Mucosa of rectum (tissue), 2 donors: ENCODE results near the gene POLN.

Source experiments
- H3K27ac ChIP-seq, 2 donors: one replicate each; pipeline ENCODE4 v1.7.0; 2013; ENCODE audit warnings: inconsistent platforms in 2 of 2, low read depth in 2 of 2, low read length in 2 of 2
- H3K27me3 ChIP-seq, 2 donors: one replicate each; pipeline ENCODE4 v1.7.0; 2013; ENCODE audit warnings: low read length in 2 of 2; ENCODE audit not compliant: control insufficient read depth in 2 of 2, insufficient read depth in 2 of 2
- H3K36me3 ChIP-seq, 2 donors: one replicate each; pipeline ENCODE4 v1.7.0; 2013; ENCODE audit warnings: low read length in 2 of 2; ENCODE audit not compliant: control insufficient read depth in 2 of 2, insufficient read depth in 2 of 2
- H3K4me1 ChIP-seq, 2 donors: one replicate each; pipeline ENCODE4 v1.7.0; 2013; ENCODE audit warnings: low read length in 2 of 2, mild to moderate bottlenecking in 1 of 2; ENCODE audit not compliant: control insufficient read depth in 2 of 2, insufficient read depth in 2 of 2
- H3K4me3 ChIP-seq, 2 donors: one replicate each; pipeline ENCODE4 v1.7.0; 2013; ENCODE audit warnings: low read length in 2 of 2
- H3K9ac ChIP-seq, 2 donors: one replicate each; pipeline ENCODE4 v1.7.0; 2013; ENCODE audit warnings: low read length in 2 of 2, low read depth in 1 of 2, mild to moderate bottlenecking in 1 of 2
- H3K9me3 ChIP-seq, 2 donors: one replicate each; pipeline ENCODE4 v1.7.0; 2013; ENCODE audit warnings: low read length in 2 of 2; ENCODE audit not compliant: control insufficient read depth in 2 of 2
- donor health status: healthy.
- donor health status: Normal muscosa, but diverticular disease.

Gene POLN

GRCh38 chr4:2268357-2269205, 26.7 kb upstream of the POLN start:
- Histone ChIP-seq H3K4me3 (no peak overlapping the region), H3K36me3 (peaks cover 4% of the 10 kb centered on the region in 2 donors), H3K9me3 (no peaks in the 10 kb centered on the region), H3K27ac (no peak overlapping the region), H3K4me1 (no peaks in the 10 kb centered on the region), H3K27me3 (no peaks in the 10 kb centered on the region), H3K9ac (no peak overlapping the region)

GRCh38 chr4:2267841-2268240, 25.9 kb upstream of the POLN start:
- Histone ChIP-seq H3K9me3 (no peaks in the 10 kb centered on the region), H3K27me3 (no peaks in the 10 kb centered on the region), H3K27ac (no peak overlapping the region), H3K36me3 (peaks cover under 1 to 4% of the 10 kb centered on the region in 2 donors), H3K4me1 (peaks cover under 1 to 2% of the 10 kb centered on the region in 2 donors), H3K9ac (no peak overlapping the region), H3K4me3 (no peak overlapping the region)

- Histone ChIP-seq H3K9me3 (no peaks in the 10 kb centered on the region), H3K36me3 (peaks cover 0 to 2% of the 10 kb centered on the region in 2 donors), H3K27me3 (no peaks in the 10 kb centered on the region), H3K27ac (no peak overlapping the region), H3K4me3 (no peak overlapping the region), H3K9ac (no peak overlapping the region), H3K4me1 (peaks cover 5 to 6% of the 10 kb centered on the region in 2 donors)
Measured at GRCh38 chr4:2267320-2267811, 25.4 kb upstream of the POLN start.

GRCh38 chr4:2266821-2267220, 24.9 kb upstream of the POLN start:
- H3K4me3 ChIP-seq, result no peak overlapping the region
- H3K9ac ChIP-seq, result no peak overlapping the region
- H3K4me1 ChIP-seq, result peaks cover 5 to 6% of the 10 kb centered on the region in 2 donors

GRCh38 chr4:2266181-2266580, 24.3 kb upstream of the POLN start:
- H3K4me3 ChIP-seq, result no peak overlapping the region
- no peaks in the 10 kb centered on the region for H3K36me3 ChIP-seq
- no peaks in the 10 kb centered on the region for H3K27me3 ChIP-seq
- peaks cover 5 to 6% of the 10 kb centered on the region in 2 donors for H3K4me1 ChIP-seq
- no peaks in the 10 kb centered on the region for H3K9me3 ChIP-seq
- H3K27ac ChIP-seq, result peak overlapping the region in 1 of 2 donors; percentile 9
- no peak overlapping the region for H3K9ac ChIP-seq

More at GRCh38 chr4:2266821-2267220, 24.9 kb upstream of the POLN start:
- Histone ChIP-seq H3K27ac (no peak overlapping the region), H3K9me3 (no peaks in the 10 kb centered on the region), H3K36me3 (no peaks in the 10 kb centered on the region), H3K27me3 (no peaks in the 10 kb centered on the region)

GRCh38 chr4:2265113-2266110, 23.5 kb upstream of the POLN start:
- no peak overlapping the region for H3K9ac ChIP-seq

GRCh38 chr4:2264481-2265041, 22.6 kb upstream of the POLN start:
- Histone ChIP-seq H3K4me3 (no peak overlapping the region), H3K36me3 (peaks cover 0 to 4% of the 10 kb centered on the region in 2 donors), H3K4me1 (peaks cover 18 to 20% of the 10 kb centered on the region in 2 donors), H3K9ac (no peak overlapping the region), H3K27me3 (no peaks in the 10 kb centered on the region), H3K27ac (no peak overlapping the region), H3K9me3 (no peaks in the 10 kb centered on the region)

More at GRCh38 chr4:2265113-2266110, 23.5 kb upstream of the POLN start:
- Histone ChIP-seq H3K36me3 (no peaks in the 10 kb centered on the region), H3K4me3 (no peak overlapping the region), H3K27me3 (no peaks in the 10 kb centered on the region), H3K27ac (peak overlapping the region in 1 of 2 donors; percentile 9), H3K4me1 (peaks cover 9 to 11% of the 10 kb centered on the region in 2 donors), H3K9me3 (no peaks in the 10 kb centered on the region)

- H3K9me3 ChIP-seq, result no peaks in the 10 kb centered on the region
- peaks cover 19 to 20% of the 10 kb centered on the region in 2 donors for H3K4me1 ChIP-seq
- no peaks in the 10 kb centered on the region for H3K27me3 ChIP-seq
- H3K4me3 ChIP-seq, result no peak overlapping the region
- H3K27ac ChIP-seq, result no peak overlapping the region
- H3K9ac ChIP-seq, result no peak overlapping the region
- H3K36me3 ChIP-seq, result peaks cover 0 to 4% of the 10 kb centered on the region in 2 donors
Measured at GRCh38 chr4:2263926-2264321, 22.0 kb upstream of the POLN start.

- Histone ChIP-seq H3K9ac (peak overlapping the region; percentile 60 to 74), H3K36me3 (peaks cover 0 to 9% of the 10 kb centered on the region in 2 donors), H3K27ac (peak overlapping the region; percentile 87 to 93), H3K4me3 (peak overlapping the region; percentile 65 to 73), H3K4me1 (peaks cover 19 to 20% of the 10 kb centered on the region in 2 donors), H3K27me3 (no peaks in the 10 kb centered on the region), H3K9me3 (no peaks in the 10 kb centered on the region)
Measured at GRCh38 chr4:2262944-2263250, 21.0 kb upstream of the POLN start.
